ENCODE results near the gene MUC20.
A peak's percentile ranks its signal among the peaks of the same experiment; 100 is the strongest.

MUC20 gene

DNA sequence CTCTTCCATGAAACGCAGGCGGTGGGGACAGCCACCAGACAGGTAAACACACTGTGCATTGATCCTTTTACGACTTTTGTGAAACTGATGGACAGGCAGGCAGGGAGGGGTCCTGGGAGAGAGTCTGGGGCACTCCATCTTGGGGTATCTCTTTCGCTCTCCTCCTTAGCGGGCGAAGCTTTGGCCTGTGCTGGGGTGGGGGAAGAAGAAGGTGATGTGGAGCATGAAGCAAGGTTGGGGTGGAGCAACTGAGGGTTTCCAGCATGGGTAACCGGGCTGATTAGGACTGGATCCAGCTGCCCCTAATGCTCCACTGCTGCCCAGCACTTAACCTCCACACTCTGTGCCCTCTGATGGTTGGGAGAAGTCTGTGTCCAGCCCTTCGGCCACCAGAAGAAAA, 25.6 kb downstream of the MUC20 start:
- no peak overlapping the region for H3K27ac ChIP-seq
- TF ChIP-seq, protein P1, sequence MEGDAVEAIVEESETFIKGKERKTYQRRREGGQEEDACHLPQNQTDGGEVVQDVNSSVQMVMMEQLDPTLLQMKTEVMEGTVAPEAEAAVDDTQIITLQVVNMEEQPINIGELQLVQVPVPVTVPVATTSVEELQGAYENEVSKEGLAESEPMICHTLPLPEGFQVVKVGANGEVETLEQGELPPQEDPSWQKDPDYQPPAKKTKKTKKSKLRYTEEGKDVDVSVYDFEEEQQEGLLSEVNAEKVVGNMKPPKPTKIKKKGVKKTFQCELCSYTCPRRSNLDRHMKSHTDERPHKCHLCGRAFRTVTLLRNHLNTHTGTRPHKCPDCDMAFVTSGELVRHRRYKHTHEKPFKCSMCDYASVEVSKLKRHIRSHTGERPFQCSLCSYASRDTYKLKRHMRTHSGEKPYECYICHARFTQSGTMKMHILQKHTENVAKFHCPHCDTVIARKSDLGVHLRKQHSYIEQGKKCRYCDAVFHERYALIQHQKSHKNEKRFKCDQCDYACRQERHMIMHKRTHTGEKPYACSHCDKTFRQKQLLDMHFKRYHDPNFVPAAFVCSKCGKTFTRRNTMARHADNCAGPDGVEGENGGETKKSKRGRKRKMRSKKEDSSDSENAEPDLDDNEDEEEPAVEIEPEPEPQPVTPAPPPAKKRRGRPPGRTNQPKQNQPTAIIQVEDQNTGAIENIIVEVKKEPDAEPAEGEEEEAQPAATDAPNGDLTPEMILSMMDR (conservative IDR thresholded peaks at IDR 0.05): no peak
- TF ChIP-seq ZFX (IDR thresholded peaks at IDR 0.05): no peak

DNA sequence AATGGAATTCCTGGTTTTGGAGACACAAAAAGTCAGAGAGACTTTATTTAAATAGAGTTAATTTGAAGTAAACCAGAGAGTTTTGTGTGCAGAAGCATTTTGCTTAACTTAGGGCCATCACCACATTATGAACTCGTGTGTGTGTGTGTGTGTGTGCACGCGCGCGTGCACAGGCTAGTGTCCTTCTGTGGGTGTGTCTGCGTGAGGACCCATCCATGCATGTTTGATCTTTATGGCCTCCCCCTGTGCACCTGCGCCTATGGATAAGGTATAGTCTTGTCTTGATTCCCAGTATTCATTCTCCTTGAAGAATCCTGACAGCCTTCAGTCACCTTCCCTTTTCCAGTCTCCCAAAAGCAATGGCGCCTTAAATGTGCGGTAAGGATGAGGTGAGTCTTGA, 26.0 kb downstream of the MUC20 start:
- TF ChIP-seq, protein P1 (conservative IDR thresholded peaks at IDR 0.05): no peak
- no peak for TF ChIP-seq ZFX (IDR thresholded peaks at IDR 0.05)
- H3K27ac ChIP-seq: no peak overlapping the region

DNA sequence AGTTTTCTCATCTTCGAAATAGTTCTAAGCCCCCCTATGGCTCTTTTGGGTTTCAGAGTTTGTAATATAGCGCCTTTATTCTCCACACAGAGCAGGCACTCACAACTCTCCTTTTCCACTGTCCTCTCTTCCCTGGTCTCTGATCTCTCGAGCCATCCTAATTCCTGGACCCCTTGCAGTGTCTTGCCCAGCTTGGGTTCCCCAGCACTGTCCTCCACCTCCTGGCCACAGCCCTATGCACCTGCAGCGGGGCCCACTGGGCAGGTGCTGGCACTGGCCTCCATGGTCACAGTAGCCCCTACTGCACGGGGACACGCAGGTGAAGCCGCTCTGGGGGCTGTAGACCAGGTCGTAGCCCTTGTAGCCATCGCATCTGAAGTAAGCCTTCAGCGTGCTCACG, 27.9 kb downstream of the MUC20 start:
- TF ChIP-seq, protein P1 (conservative IDR thresholded peaks at IDR 0.05): no peak
- TF ChIP-seq ZFX (IDR thresholded peaks at IDR 0.05): no peak
- peak overlapping the region; percentile 32 for H3K27ac ChIP-seq

DNA sequence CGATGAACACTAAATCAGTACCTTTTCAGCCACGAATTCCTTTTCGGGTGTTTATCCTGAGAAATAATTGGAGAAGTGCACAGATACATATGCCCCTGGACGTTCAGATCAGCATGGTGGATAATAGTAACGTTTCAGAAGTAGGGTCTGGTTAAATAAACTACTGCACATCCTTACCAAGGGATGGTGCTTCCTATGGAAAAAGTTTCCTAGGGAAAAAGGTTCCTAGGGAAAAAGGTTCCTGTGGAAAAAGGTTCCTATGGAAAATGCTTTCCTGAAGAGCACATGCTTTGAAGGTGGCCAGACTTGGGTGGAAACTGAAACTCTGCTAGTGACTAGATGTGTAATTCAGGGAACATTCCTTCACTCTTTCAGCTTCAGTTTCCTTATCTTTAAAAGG, 28.3 kb downstream of the MUC20 start:
- H3K27ac ChIP-seq: peak overlapping the region; percentile 32

DNA sequence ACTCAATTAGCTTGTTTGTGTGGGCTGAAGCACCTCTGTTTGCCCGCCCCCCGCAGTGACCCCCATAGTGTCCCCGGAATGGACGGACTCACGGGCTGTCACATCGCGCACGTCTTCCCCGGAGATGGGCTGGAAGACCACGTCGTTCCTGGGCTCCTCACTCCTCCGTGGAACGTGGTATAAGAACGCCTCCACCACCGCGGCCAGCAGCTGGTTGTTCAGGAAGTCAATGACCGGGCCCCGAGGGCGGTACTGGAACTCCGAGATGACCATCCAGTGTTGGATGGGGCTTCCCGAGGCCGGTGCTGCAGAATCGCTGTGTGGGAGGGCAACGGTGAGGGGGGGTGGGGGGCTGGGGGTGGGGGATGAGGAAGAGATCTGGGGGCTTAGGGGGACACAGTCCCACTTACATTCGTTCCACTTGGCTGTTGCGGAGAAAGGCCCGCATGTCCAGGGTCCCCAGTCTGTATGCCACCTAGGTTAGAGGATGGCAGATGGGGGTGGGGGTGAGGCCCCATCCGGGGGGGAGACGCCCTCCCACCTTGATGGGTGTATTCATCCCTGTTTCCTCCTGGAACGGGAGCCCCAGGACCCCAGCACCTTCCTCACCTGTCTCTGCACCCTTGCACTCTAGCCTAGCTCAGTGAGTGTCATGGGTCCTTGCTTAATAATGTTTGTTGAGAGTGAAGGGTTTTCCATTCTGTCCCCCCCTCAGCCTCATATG, 30.2 kb downstream of the MUC20 start:
- no peak overlapping the region for H3K27ac ChIP-seq
- TF ChIP-seq, protein P1 (conservative IDR thresholded peaks at IDR 0.05): no peak
- no peak for TF ChIP-seq ZFX (IDR thresholded peaks at IDR 0.05)

DNA sequence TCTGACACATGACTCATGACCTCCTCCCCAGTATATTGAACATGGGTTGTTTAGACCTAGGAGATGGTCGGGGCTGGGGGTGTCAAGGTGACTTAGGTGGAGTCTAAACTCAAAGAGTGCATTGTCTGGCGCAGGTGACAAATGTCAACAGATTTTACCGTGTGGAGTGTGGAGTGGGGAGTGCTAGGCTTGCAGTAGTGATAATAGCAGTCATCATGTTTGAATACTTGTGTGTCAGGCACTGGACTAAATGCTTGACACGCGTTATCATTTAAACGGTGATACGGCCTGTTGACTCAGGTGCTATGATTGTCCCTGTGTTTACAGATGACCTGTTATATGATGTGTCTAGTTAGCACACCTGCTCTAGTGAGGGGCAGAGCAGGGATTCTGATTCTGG, 30.8 kb downstream of the MUC20 start:
- no peak overlapping the region for H3K27ac ChIP-seq
- TF ChIP-seq ZFX (IDR thresholded peaks at IDR 0.05): no peak
- TF ChIP-seq, protein P1 (conservative IDR thresholded peaks at IDR 0.05): no peak

DNA sequence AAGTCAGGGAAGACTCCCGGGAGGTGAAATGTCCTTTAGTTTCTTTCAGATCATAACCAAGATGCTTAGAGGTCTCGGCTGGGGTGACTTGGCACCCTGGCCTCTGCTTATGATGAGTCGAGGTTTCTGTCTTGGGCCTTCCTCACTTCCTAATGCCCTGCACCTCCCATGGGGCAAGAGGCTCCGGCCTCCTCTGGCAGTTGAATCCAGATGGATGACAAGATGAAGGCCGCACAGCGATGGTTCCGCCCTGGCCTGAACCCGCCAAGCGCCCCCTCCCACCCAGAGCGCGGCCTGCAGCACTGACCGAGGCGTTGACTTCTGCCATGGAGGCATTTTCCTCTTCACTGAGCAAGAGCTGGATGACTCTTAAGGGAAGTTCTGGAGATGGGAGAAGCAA, 31.3 kb downstream of the MUC20 start:
- TF ChIP-seq, protein P1 (conservative IDR thresholded peaks at IDR 0.05): no peak
- TF ChIP-seq ZFX (IDR thresholded peaks at IDR 0.05): no peak
- H3K27ac ChIP-seq: no peak overlapping the region
